KG1 (cell line): ENCODE measurements around the gene KLF13.

Experiments
- DNase-seq: peaks from one replicate; lab custom pipeline; 2025; lab: John Stamatoyannopoulos, UW

KLF13 gene

GRCh38 chr15:31326156-31326874, at the start of gene KLF13:
Gene KLF13, plus strand, starts transcription at chr15:31326835. Its CDS starts 378 bp downstream, at chr15:31327213.
- DNase-seq, result peak; percentile 95

GRCh38 chr15:31277335-31278060, 49.1 kb upstream of the KLF13 start:
- DNase-seq, result no peak

GRCh38 chr15:31278061-31278445, 48.6 kb upstream of the KLF13 start:
- no peak for DNase-seq

GRCh38 chr15:31278544-31279220, 48.0 kb upstream of the KLF13 start:
- no peak for DNase-seq

- DNase-seq, result no peak
Measured at GRCh38 chr15:31279221-31280045, 47.2 kb upstream of the KLF13 start.

- DNase-seq, result no peak
Measured at GRCh38 chr15:31280046-31280830, 46.4 kb upstream of the KLF13 start.

- DNase-seq, result no peak
Measured at GRCh38 chr15:31280831-31281216, 45.8 kb upstream of the KLF13 start.

GRCh38 chr15:31283043-31283442, 43.6 kb upstream of the KLF13 start:
- DNase-seq, result no peak

- DNase-seq, result no peak
Measured at GRCh38 chr15:31285772-31286261, 40.8 kb upstream of the KLF13 start.

GRCh38 chr15:31291048-31291578, 35.5 kb upstream of the KLF13 start:
- no peak for DNase-seq

- no peak for DNase-seq
Measured at GRCh38 chr15:31292391-31293015, 34.1 kb upstream of the KLF13 start.

GRCh38 chr15:31293655-31294054, 33.0 kb upstream of the KLF13 start:
- no peak for DNase-seq

- DNase-seq, result no peak
Measured at GRCh38 chr15:31294067-31294466, 32.6 kb upstream of the KLF13 start.

- DNase-seq, result no peak
Measured at GRCh38 chr15:31295658-31296057, 31.0 kb upstream of the KLF13 start.

- DNase-seq, result no peak
Measured at GRCh38 chr15:31296219-31296645, 30.4 kb upstream of the KLF13 start.

- DNase-seq, result no peak
Measured at GRCh38 chr15:31296646-31297574, 29.7 kb upstream of the KLF13 start.

GRCh38 chr15:31297575-31298456, 28.8 kb upstream of the KLF13 start:
- no peak for DNase-seq

GRCh38 chr15:31298707-31299172, 27.9 kb upstream of the KLF13 start:
- no peak for DNase-seq
